Measurements from ENCODE around the gene KLK10.
"Not testable (repeated sequence)": the region's sequence is repeated elsewhere in the genome, so short reads cannot be mapped to it uniquely, and the experiment has no call there.

The KLK10 gene

GRCh38 chr19:51001515-51001914 is 18.0 kb downstream of the KLK10 start, which contains the start of gene KLK8:
TSS of gene KLK8 (minus strand) at chr19:51001604. CDS start at chr19:51001167, 437 bp downstream.
- DNase-seq (ENCODE audit: low read depth in 2 of 2) = no peak

- no peak for DNase-seq (ENCODE audit: low read depth in 2 of 2)
Measured at GRCh38 chr19:51000981-51001380, 18.5 kb downstream of the KLK10 start.

GRCh38 chr19:51000426-51000825 is 19.1 kb downstream of the KLK10 start:
- DNase-seq (ENCODE audit: low read depth in 2 of 2) = no peak

GRCh38 chr19:50998686-50999085 is 20.8 kb downstream of the KLK10 start:
- no peak for DNase-seq (ENCODE audit: low read depth in 2 of 2)

GRCh38 chr19:50998061-50998460 is 21.4 kb downstream of the KLK10 start:
- DNase-seq (ENCODE audit: low read depth in 2 of 2) = no peak

GRCh38 chr19:50994129-50994528 is 25.4 kb downstream of the KLK10 start:
- no peak for DNase-seq (ENCODE audit: low read depth in 2 of 2)

- DNase-seq (ENCODE audit: low read depth in 2 of 2) = no peak
Measured at GRCh38 chr19:50992666-50993035, 26.9 kb downstream of the KLK10 start.

GRCh38 chr19:50984416-50984815 is 35.1 kb downstream of the KLK10 start:
- DNase-seq (ENCODE audit: low read depth in 2 of 2) = not testable (repeated sequence)

- no peak for DNase-seq (ENCODE audit: low read depth in 2 of 2)
Measured at GRCh38 chr19:50983625-50984292, 35.8 kb downstream of the KLK10 start, which contains the start of gene KLK7. TSS of gene KLK7 (minus strand) at chr19:50983917. CDS start at chr19:50982399, 1,518 bp downstream.

GRCh38 chr19:50982186-50982585 is 37.3 kb downstream of the KLK10 start:
- no peak for DNase-seq (ENCODE audit: low read depth in 2 of 2)

- DNase-seq (ENCODE audit: low read depth in 2 of 2) = no peak
Measured at GRCh38 chr19:50981587-50982146, 37.8 kb downstream of the KLK10 start.

- DNase-seq (ENCODE audit: low read depth in 2 of 2) = no peak
Measured at GRCh38 chr19:50980208-50980607, 39.3 kb downstream of the KLK10 start.

- DNase-seq (ENCODE audit: low read depth in 2 of 2) = no peak
Measured at GRCh38 chr19:50979758-50980157, 39.8 kb downstream of the KLK10 start.

- DNase-seq (ENCODE audit: low read depth in 2 of 2) = no peak
Measured at GRCh38 chr19:50978772-50979390, 40.6 kb downstream of the KLK10 start.

GRCh38 chr19:50977626-50978025 is 41.9 kb downstream of the KLK10 start:
- no peak for DNase-seq (ENCODE audit: low read depth in 2 of 2)

- no peak for DNase-seq (ENCODE audit: low read depth in 2 of 2)
Measured at GRCh38 chr19:50975766-50976165, 43.7 kb downstream of the KLK10 start.

- no peak for DNase-seq (ENCODE audit: low read depth in 2 of 2)
Measured at GRCh38 chr19:50974702-50975556, 44.6 kb downstream of the KLK10 start.

GRCh38 chr19:50972795-50973376 is 46.6 kb downstream of the KLK10 start:
- DNase-seq (ENCODE audit: low read depth in 2 of 2) = no peak

- not testable (repeated sequence) for DNase-seq (ENCODE audit: low read depth in 2 of 2)
Measured at GRCh38 chr19:50969810-50970209, 49.7 kb downstream of the KLK10 start.

- DNase-seq (ENCODE audit: low read depth in 2 of 2) = no peak
Measured at GRCh38 chr19:50969413-50969760, 50.1 kb downstream of the KLK10 start, which contains the start of gene KLK6. TSS of gene KLK6 (minus strand) at chr19:50969591. CDS start at chr19:50968104, 1,487 bp downstream.

- DNase-seq (ENCODE audit: low read depth in 2 of 2) = no peak
Measured at GRCh38 chr19:50968716-50969412, 50.6 kb downstream of the KLK10 start.
